ENCODE measurements around the gene PARP16.

DNA sequence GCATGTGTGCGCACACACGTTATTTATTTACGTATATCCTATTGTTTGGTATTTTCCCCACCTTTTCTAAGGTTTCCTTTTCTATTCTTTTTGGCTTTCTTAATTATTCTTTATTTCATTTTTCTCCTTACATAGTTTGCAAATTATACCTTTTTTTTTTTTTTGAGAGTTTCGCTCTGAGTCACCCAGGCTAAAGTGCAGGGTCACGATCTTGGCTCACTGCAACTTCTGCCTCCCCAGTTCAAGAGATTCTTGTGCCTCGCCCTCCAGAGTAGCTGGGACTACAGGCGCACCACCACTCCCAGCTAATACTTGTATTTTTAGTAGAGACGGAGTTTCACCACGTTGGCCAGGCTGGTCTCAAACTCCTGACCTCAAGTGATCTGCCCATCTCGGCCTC, 55.4 kb downstream of the PARP16 start:
- TF ChIP-seq, protein P1, sequence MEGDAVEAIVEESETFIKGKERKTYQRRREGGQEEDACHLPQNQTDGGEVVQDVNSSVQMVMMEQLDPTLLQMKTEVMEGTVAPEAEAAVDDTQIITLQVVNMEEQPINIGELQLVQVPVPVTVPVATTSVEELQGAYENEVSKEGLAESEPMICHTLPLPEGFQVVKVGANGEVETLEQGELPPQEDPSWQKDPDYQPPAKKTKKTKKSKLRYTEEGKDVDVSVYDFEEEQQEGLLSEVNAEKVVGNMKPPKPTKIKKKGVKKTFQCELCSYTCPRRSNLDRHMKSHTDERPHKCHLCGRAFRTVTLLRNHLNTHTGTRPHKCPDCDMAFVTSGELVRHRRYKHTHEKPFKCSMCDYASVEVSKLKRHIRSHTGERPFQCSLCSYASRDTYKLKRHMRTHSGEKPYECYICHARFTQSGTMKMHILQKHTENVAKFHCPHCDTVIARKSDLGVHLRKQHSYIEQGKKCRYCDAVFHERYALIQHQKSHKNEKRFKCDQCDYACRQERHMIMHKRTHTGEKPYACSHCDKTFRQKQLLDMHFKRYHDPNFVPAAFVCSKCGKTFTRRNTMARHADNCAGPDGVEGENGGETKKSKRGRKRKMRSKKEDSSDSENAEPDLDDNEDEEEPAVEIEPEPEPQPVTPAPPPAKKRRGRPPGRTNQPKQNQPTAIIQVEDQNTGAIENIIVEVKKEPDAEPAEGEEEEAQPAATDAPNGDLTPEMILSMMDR (IDR thresholded peaks at IDR 0.05), result no peak
- TF ChIP-seq POLR2A (IDR thresholded peaks at IDR 0.05), result no peak
- no peak for TF ChIP-seq POLR2AphosphoS5 (IDR thresholded peaks at IDR 0.05; ENCODE audit: insufficient read depth in 1 of 2, low read depth in 1 of 2)

All from vagina (tissue), 2 donors.